Measurements from ENCODE around the gene TMEM63A.

- TF ChIP-seq, protein P1, sequence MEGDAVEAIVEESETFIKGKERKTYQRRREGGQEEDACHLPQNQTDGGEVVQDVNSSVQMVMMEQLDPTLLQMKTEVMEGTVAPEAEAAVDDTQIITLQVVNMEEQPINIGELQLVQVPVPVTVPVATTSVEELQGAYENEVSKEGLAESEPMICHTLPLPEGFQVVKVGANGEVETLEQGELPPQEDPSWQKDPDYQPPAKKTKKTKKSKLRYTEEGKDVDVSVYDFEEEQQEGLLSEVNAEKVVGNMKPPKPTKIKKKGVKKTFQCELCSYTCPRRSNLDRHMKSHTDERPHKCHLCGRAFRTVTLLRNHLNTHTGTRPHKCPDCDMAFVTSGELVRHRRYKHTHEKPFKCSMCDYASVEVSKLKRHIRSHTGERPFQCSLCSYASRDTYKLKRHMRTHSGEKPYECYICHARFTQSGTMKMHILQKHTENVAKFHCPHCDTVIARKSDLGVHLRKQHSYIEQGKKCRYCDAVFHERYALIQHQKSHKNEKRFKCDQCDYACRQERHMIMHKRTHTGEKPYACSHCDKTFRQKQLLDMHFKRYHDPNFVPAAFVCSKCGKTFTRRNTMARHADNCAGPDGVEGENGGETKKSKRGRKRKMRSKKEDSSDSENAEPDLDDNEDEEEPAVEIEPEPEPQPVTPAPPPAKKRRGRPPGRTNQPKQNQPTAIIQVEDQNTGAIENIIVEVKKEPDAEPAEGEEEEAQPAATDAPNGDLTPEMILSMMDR (IDR thresholded peaks at IDR 0.05) = no peak
- no peak for TF ChIP-seq ZFX (IDR thresholded peaks at IDR 0.05; ENCODE audit: borderline replicate concordance)
Observed at GRCh38 chr1:225897595-225898514, 15.7 kb upstream of the TMEM63A start.
